Gastrocnemius medialis (tissue), 4 donors: Measurements from ENCODE around the gene WDR43.

ENCODE experiments used
- CTCF ChIP-seq, 5 experiments: fragments of 450-650 bp in 3 of 5; fragments of 200-600 bp in 2 of 5; sonication (generic) in 2 of 5; IDR thresholded peaks in 4 of 5; conservative IDR thresholded peaks in 1 of 5; 1 replicate in 4 of 5; 2 replicates in 1 of 5; pipeline ENCODE4 v1.5.1; 2016 to 2019; ENCODE audit warnings: antibody characterized with exemption in 5 of 5, mild to moderate bottlenecking in 3 of 5, moderate library complexity in 3 of 5
- POLR2A ChIP-seq, 2 donors: fragments of 450-650 bp; IDR thresholded peaks; one replicate each; pipeline ENCODE4 v1.6.1; 2017; ENCODE audit warnings: antibody characterized with exemption in 2 of 2, mild to moderate bottlenecking in 2 of 2, moderate library complexity in 2 of 2

GRCh38 chr2:28975671-28976070, 81.2 kb downstream of the WDR43 start:
- TF ChIP-seq POLR2A (IDR thresholded peaks at IDR 0.05) (no peak), CTCF (IDR thresholded peaks at IDR 0.05 in 4 of 5, conservative IDR thresholded peaks at IDR 0.05 in 1 of 5) (no peak)
